GM12892 (cell line): ENCODE results near the gene SPANXN1.

ENCODE experiments used
- POLR2A ChIP-seq: IDR thresholded peaks from 2 replicates; pipeline ENCODE4 v1.6.1; 2011; ENCODE audit warnings: low read depth, low read length, control low read depth
- POLR2AphosphoS5 ChIP-seq: IDR thresholded peaks from 2 replicates; pipeline ENCODE4 v1.6.1; 2011; ENCODE audit warnings: low read depth, low read length, control low read depth
- TAF1 ChIP-seq: IDR thresholded peaks from 2 replicates; pipeline ENCODE4 v1.6.1; 2011; ENCODE audit warnings: low read depth, mild to moderate bottlenecking, control low read depth, low read length, borderline replicate concordance

- TF ChIP-seq POLR2AphosphoS5 = no peak
- TF ChIP-seq TAF1 = no peak
- TF ChIP-seq POLR2A = no peak
These were observed 44.9 kb downstream of the SPANXN1 start for GRCh38 chrX:145292218-145292617.
